Activated T-cell treated with anti-CD3 and anti-CD28 coated beads for 48 hours (primary cell): Measurements from ENCODE around the gene TICAM2.

ENCODE experiments used
- DNase-seq: peaks from one replicate; pipeline ENCODE4 v3.0.0-alpha.2; 2020; ENCODE audit warnings: low read depth

TICAM2 gene

GRCh38 chr5:115607935-115608334 lies 5.7 kb upstream of the TICAM2 start:
- no peak for DNase-seq

- no peak for DNase-seq
Measured at GRCh38 chr5:115605436-115605835, 3.2 kb upstream of the TICAM2 start.

- DNase-seq, result no peak
Measured at GRCh38 chr5:115602591-115603125, 379 bp upstream of the TICAM2 start.

- no peak for DNase-seq
Measured at GRCh38 chr5:115600766-115601165, 1.5 kb downstream of the TICAM2 start.

- DNase-seq, result no peak
Measured at GRCh38 chr5:115599924-115600323, 2.4 kb downstream of the TICAM2 start.

- no peak for DNase-seq
Measured at GRCh38 chr5:115599502-115599901, 2.8 kb downstream of the TICAM2 start.

GRCh38 chr5:115594128-115595047 lies 7.9 kb downstream of the TICAM2 start:
- no peak for DNase-seq

GRCh38 chr5:115589043-115589442 lies 13.2 kb downstream of the TICAM2 start:
- no peak for DNase-seq

GRCh38 chr5:115588640-115589039 lies 13.6 kb downstream of the TICAM2 start:
- no peak for DNase-seq

- no peak for DNase-seq
Measured at GRCh38 chr5:115586525-115587146, 15.6 kb downstream of the TICAM2 start.

- DNase-seq, result no peak
Measured at GRCh38 chr5:115585265-115585664, 17.0 kb downstream of the TICAM2 start.

- DNase-seq, result no peak
Measured at GRCh38 chr5:115584501-115584900, 17.8 kb downstream of the TICAM2 start.

- no peak for DNase-seq
Measured at GRCh38 chr5:115583474-115583873, 18.8 kb downstream of the TICAM2 start.

- no peak for DNase-seq
Measured at GRCh38 chr5:115580941-115581340, 21.3 kb downstream of the TICAM2 start.

- no peak for DNase-seq
Measured at GRCh38 chr5:115579747-115580173, 22.5 kb downstream of the TICAM2 start.

- no peak for DNase-seq
Measured at GRCh38 chr5:115579216-115579615, 23.1 kb downstream of the TICAM2 start.

- DNase-seq, result no peak
Measured at GRCh38 chr5:115578657-115579056, 23.6 kb downstream of the TICAM2 start.

- DNase-seq, result no peak
Measured at GRCh38 chr5:115577741-115578140, 24.5 kb downstream of the TICAM2 start.

GRCh38 chr5:115577329-115577728 lies 24.9 kb downstream of the TICAM2 start:
- DNase-seq, result no peak

- no peak for DNase-seq
Measured at GRCh38 chr5:115575167-115576070, 26.9 kb downstream of the TICAM2 start.

GRCh38 chr5:115573133-115573532 lies 29.1 kb downstream of the TICAM2 start:
- DNase-seq, result no peak

- DNase-seq, result no peak
Measured at GRCh38 chr5:115571441-115571878, 30.8 kb downstream of the TICAM2 start.
